ENCODE measurements around the gene OR1F1. TPM values are rescaled to one million over a fixed set of nuclear protein-coding genes. Genes with fewer than 3 reads are reported as not detected.
A peak's percentile ranks its signal among the peaks of the same experiment; 100 is the strongest.
"Not testable (repeated sequence)": the region's sequence is repeated elsewhere in the genome, so short reads cannot be mapped to it uniquely, and the experiment has no call there.

OR1F1 gene
- total RNA-seq, 1 donor from 2014 or later, result not detected

GRCh38 chr16:3149630-3150345 lies 38.2 kb upstream of the OR1F1 start:
- intact Hi-C loops (cut with micrococcal nuclease), result no loop called here
- DNase-seq (peak; percentile 87), ATAC-seq (peak; percentile 62)

DNA sequence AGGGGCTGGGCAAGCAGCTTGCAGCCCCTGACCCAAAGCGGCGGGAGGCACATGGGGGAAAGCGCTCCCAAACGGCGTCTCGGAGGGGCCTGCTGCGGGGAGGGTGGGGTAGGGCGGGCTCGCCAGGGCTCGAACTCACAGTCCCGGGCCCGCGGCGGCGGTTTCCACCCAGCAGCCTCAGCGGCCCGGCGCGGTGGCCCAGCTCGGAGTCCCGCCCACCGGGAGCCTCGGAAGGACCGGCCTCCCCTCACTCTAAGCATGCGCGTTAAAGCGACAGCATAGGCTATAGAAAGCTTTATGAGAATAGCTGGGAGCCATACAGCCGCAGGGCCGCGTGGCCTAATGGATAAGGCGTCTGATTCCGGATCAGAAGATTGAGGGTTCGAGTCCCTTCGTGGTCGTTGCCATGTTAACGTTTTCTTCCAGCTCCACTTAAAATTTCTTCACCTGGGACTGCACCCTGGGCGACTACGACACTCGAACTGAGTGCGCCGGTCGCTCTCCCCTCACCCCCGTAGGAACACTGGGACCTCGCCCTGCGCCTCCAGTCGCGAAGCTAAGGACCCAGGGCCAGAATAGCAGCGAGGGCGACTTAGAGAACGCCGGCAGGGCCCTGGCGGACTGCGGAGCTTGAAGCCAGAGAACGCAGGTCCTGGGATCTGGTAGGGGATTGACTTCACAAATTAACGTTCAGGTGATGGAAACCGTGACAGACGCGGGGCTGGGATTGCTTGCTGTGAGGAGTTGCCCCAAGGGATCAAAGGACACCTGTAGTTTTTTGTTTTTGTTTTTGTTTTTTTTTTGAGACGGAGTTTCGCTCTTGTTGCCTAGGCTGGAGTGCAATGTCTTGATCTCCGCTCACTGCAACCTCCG lies 37.4 kb upstream of the OR1F1 start:
- ATAC-seq (peak; percentile 91), DNase-seq (peak; percentile 97)
- intact Hi-C loops (cut with micrococcal nuclease), result no loop called here

DNA sequence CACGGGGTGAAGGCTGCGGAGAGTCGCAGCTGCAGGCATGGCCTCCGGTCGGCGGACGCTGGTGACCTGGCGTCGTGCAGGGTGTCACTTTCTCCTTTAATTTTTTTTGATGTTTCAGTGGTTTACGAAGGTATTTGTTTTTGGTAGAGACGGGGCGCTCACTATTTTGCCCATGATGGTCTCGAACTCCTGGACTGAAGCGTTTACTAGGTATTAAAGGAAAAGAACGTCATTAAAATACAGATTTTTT lies 36.1 kb upstream of the OR1F1 start:
- DNase-seq (no peak), ATAC-seq (no peak)
- intact Hi-C loops (cut with micrococcal nuclease), result no loop called here

- ATAC-seq (peak; percentile 53), DNase-seq (peak; percentile 85)
- intact Hi-C loops (cut with micrococcal nuclease), result no loop called here
These were observed 35.6 kb upstream of the OR1F1 start for GRCh38 chr16:3152277-3152990.

GRCh38 chr16:3152991-3153368 lies 35.0 kb upstream of the OR1F1 start:
- ATAC-seq (no peak), DNase-seq (no peak)
- intact Hi-C loops (cut with micrococcal nuclease), result no loop called here

GRCh38 chr16:3155181-3155580 lies 32.8 kb upstream of the OR1F1 start:
- intact Hi-C loops (cut with micrococcal nuclease), result no loop called here
- DNase-seq (no peak), ATAC-seq (no peak)

- ATAC-seq (no peak), DNase-seq (peak; percentile 2)
- intact Hi-C loops (cut with micrococcal nuclease), result no loop called here
These were observed 32.0 kb upstream of the OR1F1 start for GRCh38 chr16:3155972-3156371.

DNA sequence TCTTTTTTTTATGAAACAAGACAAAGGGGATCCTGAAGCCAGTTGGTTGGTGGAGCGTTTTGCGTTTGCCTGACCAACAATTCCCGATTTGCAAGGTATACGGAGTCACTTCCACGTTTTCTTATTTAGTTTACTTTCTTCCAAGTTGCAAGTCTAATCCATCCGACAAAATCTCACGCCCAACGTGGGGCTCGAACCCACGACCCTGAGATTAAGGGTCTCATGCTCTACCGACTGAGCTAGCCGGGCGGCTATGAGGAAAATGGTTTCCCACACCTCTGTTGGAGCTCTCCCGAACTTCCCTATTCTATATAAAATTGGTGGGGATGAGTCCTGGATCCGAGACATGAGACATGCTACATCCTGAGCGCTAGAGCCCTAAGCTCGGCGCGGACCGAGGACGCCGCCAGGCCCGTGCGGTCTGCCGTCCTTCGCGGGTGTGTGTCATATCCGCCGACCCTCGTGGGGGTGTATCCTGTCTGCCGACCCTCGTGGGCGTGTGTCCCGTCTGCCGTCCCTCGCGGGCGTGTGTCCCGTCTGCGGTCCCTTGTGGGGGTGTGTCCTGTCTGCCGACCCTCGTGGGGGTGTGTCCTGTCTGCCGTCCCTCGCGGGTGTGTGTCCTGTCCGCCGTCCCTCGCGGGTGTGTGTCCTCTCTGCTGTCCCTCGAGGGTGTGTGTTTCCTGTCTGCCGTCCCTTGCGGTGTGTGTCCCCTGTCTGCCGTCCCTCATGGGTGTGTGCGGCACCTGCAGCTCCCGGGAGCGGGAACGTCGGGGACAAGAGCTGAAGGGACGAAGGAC lies 30.6 kb upstream of the OR1F1 start:
- intact Hi-C loops (cut with micrococcal nuclease), result no loop called here
- peak; percentile 7 for ATAC-seq
- peak; percentile 66 for DNase-seq

GRCh38 chr16:3158026-3158509 lies 29.9 kb upstream of the OR1F1 start:
- intact Hi-C loops (cut with micrococcal nuclease), result no loop called here
- DNase-seq (no peak), ATAC-seq (peak; percentile 37)

GRCh38 chr16:3158510-3159314 lies 29.3 kb upstream of the OR1F1 start:
- intact Hi-C loops (cut with micrococcal nuclease), result no loop called here
- DNase-seq (peak; percentile 87), ATAC-seq (peak; percentile 92)

DNA sequence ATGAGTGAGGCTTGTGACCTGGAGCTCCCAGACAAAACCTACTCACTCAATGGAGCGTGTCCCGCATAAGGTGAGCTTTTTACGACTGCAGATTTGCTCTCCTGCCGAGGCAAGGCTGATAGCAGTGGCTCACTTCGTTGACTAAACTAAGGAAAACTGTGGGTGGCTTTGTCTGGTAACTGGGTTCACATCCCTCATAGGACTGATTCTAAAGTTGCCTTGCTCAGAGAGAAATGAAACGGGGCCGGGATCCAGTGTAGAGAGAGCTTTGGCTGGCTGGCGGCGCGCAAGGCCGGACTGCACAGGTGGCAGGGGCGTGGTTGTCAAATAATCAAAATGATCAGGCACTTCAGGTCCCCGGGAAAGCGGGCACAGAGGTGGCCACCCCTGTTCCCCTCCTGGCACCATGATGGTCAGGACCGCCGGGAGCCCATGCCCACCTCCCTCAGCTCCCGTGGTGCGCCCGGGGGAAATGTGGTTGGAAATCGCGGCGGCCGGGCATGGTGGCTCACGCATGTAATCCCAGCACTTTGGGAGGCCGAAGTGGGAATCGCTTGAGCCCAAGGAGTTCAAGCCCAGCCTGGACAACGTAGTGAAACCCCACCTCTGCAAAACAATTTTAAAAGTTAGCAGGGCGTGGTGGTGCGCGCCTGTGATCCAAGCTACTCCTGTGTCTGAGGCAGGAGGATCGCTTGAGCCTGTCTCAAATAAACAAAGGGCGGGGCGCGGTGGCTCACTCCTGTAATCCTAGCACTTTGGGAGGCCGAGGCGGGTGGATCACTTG lies 26.6 kb upstream of the OR1F1 start:
- DNase-seq, result no peak
- ATAC-seq, result no peak
- intact Hi-C loops (cut with micrococcal nuclease), result no loop called here

DNA sequence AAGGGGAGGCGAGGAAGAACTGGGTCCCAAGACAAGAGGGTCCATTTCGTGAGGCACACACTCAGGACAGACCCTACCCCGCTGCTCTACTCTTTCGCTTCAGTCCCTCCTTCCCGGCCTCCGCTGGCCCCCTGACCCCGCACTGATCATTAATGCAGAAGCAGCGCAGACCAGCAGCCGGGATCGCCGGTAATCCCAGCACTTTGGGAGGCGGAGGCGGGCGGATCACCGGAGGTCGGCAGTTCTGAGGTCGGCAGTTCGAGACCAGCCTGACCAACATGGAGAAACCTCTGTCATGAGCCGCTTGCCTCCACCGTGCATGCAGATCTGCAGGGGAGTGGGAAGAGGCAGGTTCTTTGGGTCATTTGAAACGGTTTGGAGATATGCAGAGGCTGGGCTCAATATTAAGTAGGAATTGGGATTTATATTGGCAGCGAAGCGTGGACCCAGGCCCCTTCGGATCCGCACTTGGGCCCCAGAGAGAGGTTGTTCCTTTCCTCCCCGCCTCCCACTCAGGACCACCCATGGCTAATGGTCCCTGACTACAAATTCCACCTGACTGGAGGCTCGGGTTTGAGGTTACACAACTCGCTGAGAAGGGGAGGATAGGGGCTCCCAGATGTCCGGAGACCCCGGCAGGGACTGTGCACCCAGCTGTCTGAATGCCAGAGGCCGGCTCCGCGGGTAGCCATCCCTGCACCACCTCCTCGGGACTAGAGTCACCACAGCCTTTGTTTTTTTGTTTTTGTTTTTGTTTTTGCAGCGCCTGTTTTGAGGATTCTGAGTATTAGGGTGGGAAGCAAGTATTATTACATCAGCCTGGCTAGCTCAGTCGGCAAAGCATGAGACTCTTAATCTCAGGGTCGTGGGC lies 23.6 kb upstream of the OR1F1 start:
- intact Hi-C loops (cut with micrococcal nuclease), result no loop called here
- DNase-seq (no peak), ATAC-seq (no peak)

- ATAC-seq (peak; percentile 10), DNase-seq (no peak)
- intact Hi-C loops (cut with micrococcal nuclease), result no loop called here
These were observed 22.7 kb upstream of the OR1F1 start for GRCh38 chr16:3165111-3165822.

DNA sequence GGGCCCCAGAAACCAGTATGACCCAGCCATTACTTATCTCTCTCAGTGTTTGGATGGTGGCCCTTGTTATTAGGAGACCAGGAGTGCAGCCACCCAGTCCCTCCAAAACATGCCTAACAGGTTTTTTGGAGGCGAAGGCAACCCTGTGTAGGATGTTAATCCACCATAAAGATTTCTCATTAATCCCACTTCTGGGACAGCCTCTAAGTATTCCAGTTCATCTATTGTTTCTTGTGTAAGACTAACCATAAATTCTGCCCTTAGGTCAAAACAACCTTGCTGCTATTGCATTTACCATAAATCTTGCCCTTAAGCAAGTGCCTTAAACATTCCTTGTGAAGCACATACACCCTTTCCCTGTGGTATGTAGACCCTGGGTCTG lies 21.5 kb upstream of the OR1F1 start:
- no peak for DNase-seq
- intact Hi-C loops (cut with micrococcal nuclease), result no loop called here
- no peak for ATAC-seq

- DNase-seq; ATAC-seq; intact Hi-C loops (cut with micrococcal nuclease): not testable (repeated sequence)
These were observed 19.3 kb upstream of the OR1F1 start for GRCh38 chr16:3168729-3169128.

DNA sequence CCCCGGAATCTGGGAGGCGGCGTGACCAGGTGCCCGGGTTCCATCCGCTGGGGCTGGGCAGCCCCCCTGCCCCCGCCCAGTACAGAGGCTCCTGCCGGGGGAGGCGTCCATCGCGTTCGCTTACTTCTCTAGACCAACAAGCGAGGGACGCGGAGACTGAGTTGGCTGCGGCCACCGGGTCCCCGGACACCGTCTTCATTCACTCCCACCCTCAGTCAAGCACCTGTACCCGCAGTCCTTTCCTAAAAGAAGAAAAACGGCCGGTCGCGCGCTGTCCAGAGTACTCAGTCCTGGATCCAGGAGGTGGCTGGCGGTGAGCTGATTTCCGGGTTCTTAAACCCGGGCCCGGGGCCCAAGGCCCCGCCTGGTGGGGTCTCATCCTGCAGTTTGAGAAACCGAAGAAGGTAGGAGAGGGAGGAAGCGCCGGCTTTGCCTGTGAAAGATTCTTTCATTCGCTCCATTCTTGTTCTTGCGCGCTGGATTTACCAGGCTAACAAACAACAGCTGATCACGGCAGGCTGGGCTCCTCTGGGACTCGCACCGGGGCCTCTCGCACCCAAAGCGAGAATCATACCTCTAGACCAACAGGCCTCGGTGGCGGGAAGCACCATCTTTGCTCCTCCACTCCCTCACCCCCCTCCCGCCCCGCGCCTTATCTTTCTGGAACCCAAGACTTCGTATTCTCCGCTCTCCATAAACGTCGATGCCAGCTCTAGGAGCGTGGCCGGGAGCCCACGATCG lies 17.4 kb upstream of the OR1F1 start:
- ATAC-seq (no peak), DNase-seq (no peak)
- intact Hi-C loops (cut with micrococcal nuclease), result no loop called here
